ENCODE data around the gene HTR4. TPM values are rescaled to one million over a fixed set of nuclear protein-coding genes. Genes with fewer than 3 reads are reported as not detected.

The HTR4 gene
- total RNA-seq, 1 donor from 2014 or later: 0.99 TPM

DNA sequence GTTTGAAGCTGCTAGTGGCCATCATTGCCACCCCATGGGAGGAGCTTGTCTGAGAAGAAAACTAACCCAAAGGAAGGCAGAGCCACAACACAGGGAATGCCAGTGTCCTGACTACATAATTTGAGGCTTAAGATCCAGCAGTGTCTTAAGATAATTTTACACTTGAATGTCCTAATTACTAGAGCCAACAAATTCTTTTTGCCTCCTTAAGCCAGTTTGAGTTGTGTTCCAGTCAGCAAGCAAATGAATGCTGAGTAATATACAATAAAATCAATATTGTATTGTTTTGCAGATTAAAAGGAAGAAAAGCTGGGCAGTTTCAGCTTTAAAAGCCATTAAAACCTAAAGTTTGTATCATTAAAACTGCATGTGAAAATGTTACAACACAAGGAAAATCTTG is 13.9 kb downstream of the HTR4 start:
- no peaks in the 10 kb centered on the region for H3K36me3 ChIP-seq
- no peaks in the 10 kb centered on the region for H3K4me1 ChIP-seq
- H3K4me3 ChIP-seq: no peak overlapping the region
- TF ChIP-seq CTCF (IDR thresholded peaks at IDR 0.05; ENCODE audit: borderline replicate concordance): no peak
- H3K9me3 ChIP-seq (replicated peaks): no peaks in the 10 kb centered on the region
- no peak overlapping the region for H3K27ac ChIP-seq (replicated peaks)
- DNase-seq: no peak
- no peaks in the 10 kb centered on the region for H3K27me3 ChIP-seq (ENCODE audit: low read depth)
- intact Hi-C loops (cut with micrococcal nuclease): no loop called here

DNA sequence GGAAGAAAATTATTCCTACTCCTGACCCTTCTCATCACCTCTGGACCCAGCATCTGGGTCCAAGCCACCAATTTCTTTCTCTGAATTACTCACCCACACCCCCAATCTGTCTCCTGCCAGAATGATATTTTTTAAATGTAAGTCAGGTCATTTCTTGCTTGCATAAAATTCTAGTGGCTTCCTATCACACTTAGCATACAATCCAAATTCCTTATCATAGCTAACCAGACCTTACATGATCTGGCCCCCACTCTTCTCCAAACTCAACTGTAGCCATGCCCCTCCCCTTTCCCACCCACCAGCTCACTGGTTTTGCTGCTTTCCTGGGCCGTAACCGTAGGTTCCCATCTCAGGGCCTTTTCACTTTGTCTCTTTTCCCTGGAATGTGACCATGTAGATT is 15.2 kb downstream of the HTR4 start:
- Histone ChIP-seq H3K27me3 (ENCODE audit: low read depth) (no peaks in the 10 kb centered on the region), H3K27ac (replicated peaks) (no peak overlapping the region), H3K36me3 (no peaks in the 10 kb centered on the region), H3K9me3 (replicated peaks) (no peaks in the 10 kb centered on the region), H3K4me3 (no peak overlapping the region), H3K4me1 (no peaks in the 10 kb centered on the region)
- intact Hi-C loops (cut with micrococcal nuclease): no loop called here
- TF ChIP-seq CTCF (IDR thresholded peaks at IDR 0.05; ENCODE audit: borderline replicate concordance): no peak
- no peak for DNase-seq

DNA sequence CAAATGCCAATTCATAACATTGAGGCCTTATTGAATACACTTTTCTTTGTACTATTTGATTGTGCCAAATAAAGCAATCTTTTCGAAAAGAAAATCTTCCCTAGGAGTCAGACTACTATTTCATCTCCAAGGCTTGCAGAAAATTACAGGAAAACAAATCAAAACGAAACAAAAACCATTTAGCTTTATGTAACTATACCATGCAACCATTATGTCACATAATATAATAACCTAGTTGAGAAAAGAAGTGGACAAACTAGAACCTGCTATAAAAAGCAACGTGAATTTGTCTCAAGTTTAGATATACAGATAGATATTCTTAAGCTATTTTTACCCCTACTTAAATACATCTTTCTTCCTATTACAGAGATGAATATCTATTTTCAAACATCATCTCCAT is 18.0 kb downstream of the HTR4 start:
- Histone ChIP-seq H3K27ac (replicated peaks) (no peak overlapping the region), H3K27me3 (ENCODE audit: low read depth) (no peaks in the 10 kb centered on the region), H3K9me3 (replicated peaks) (no peaks in the 10 kb centered on the region), H3K36me3 (no peaks in the 10 kb centered on the region), H3K4me3 (no peak overlapping the region), H3K4me1 (no peaks in the 10 kb centered on the region)
- no peak for DNase-seq
- TF ChIP-seq CTCF (IDR thresholded peaks at IDR 0.05; ENCODE audit: borderline replicate concordance): no peak
- intact Hi-C loops (cut with micrococcal nuclease): no loop called here

- Histone ChIP-seq H3K27me3 (ENCODE audit: low read depth) (no peaks in the 10 kb centered on the region), H3K27ac (replicated peaks) (no peak overlapping the region)
- DNase-seq: no peak
These were observed 18.8 kb downstream of the HTR4 start for GRCh38 chr5:148635321-148636083.

GRCh38 chr5:148633067-148633377 is 21.3 kb downstream of the HTR4 start:
- no peak overlapping the region for H3K27ac ChIP-seq (replicated peaks)
- H3K4me3 ChIP-seq: no peak overlapping the region
- TF ChIP-seq CTCF (IDR thresholded peaks at IDR 0.05; ENCODE audit: borderline replicate concordance): no peak
- H3K4me1 ChIP-seq: no peaks in the 10 kb centered on the region
- no peak for DNase-seq
- no peaks in the 10 kb centered on the region for H3K36me3 ChIP-seq
- no peaks in the 10 kb centered on the region for H3K27me3 ChIP-seq (ENCODE audit: low read depth)
- intact Hi-C loops (cut with micrococcal nuclease): no loop called here
- H3K9me3 ChIP-seq (replicated peaks): no peaks in the 10 kb centered on the region

More at GRCh38 chr5:148635321-148636083, 18.8 kb downstream of the HTR4 start:
- Histone ChIP-seq H3K9me3 (replicated peaks) (no peaks in the 10 kb centered on the region), H3K4me3 (no peak overlapping the region), H3K4me1 (no peaks in the 10 kb centered on the region), H3K36me3 (no peaks in the 10 kb centered on the region)
- intact Hi-C loops (cut with micrococcal nuclease): no loop called here
- no peak for TF ChIP-seq CTCF (IDR thresholded peaks at IDR 0.05; ENCODE audit: borderline replicate concordance)

All from left ventricle myocardium inferior (tissue), 1 donor.